Mucosa of descending colon (tissue), 3 donors: Measurements from ENCODE around the gene PDE8B. TPM values are rescaled to one million over a fixed set of nuclear protein-coding genes. Genes with fewer than 3 reads are reported as not detected.

Source experiments
- ATAC-seq: fragments of 200-7000 bp; cut with Tn5 transposase; one replicate; pipeline ENCODE4 v1.9.1; 2020; ENCODE audit warnings: mild to moderate bottlenecking, moderate library complexity
- DNase-seq, 3 donors: peaks; one replicate each; pipeline ENCODE4 v3.0.0-alpha.2; 2020
- H3K36me3 ChIP-seq: fragments of 200-600 bp; one replicate; pipeline ENCODE4 v1.8.0; 2021; ENCODE audit warnings: low read depth, mild to moderate bottlenecking
- H3K4me1 ChIP-seq: fragments of 200-600 bp; one replicate; pipeline ENCODE4 v1.8.0; 2021; ENCODE audit warnings: low read depth, mild to moderate bottlenecking
- H3K4me3 ChIP-seq: fragments of 200-600 bp; one replicate; pipeline ENCODE4 v1.8.0; 2021; ENCODE audit warnings: mild to moderate bottlenecking
- H3K9me3 ChIP-seq: fragments of 200-600 bp; one replicate; pipeline ENCODE4 v1.8.0; 2021; ENCODE audit warnings: mild to moderate bottlenecking
- intact Hi-C, 2 donors: fragments of 100-400 bp; cut with DNase I in 1 of 2; cut with micrococcal nuclease in 1 of 2; formaldehyde crosslinking; loops; one replicate each; pipeline versions ENCODE4 v1.11.0 to v1.11.1; 2022; cut with DNase I, micrococcal nuclease
- total RNA-seq, 3 donors: library from RNA; stranded (reverse); fragmentation: NEBNext Ultra II Directional in 2 of 3; extraction: Animal tissue kit (Norgen Biotek cat#: 25700) in 2 of 3; gene quantifications; one replicate each; pipeline versions ENCODE4 v1.2.1 to v1.2.4, GENCODE V29; 2021 to 2023
- TF ChIP-seq, protein P1 (sequence below): fragments of 200-600 bp; IDR thresholded peaks from one replicate; pipeline ENCODE4 v1.8.0; 2022; ENCODE audit warnings: antibody characterized with exemption, mild to moderate bottlenecking
- donor health status: DM: no; HTN: no; CAD: no; lungs with moderate emphysema.
- donor health status: DM: no; HTN: no; CAD: no.
- donor health status: DM: no; HTN: yes; CAD: no.

PDE8B gene
- total RNA-seq, 3 donors from 2014 or later, result 0.52 to 6.9 (median 0.70) TPM

DNA sequence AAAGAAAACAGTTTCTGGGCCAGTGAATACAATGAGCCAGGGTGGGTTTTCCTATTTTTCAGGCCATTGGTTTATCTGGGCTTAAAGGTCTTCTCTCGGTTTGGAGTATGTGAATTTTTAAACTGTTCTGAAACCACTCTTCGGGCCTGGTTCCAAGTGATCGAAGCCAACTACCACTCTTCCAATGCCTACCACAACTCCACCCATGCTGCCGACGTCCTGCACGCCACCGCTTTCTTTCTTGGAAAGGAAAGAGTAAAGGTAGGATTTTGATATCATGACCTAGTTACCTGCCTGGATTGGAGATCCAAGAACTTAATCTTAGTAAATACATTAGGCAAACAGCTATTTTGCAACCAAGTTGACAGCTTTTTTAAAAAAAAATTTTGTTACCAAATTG lies 202.6 kb downstream of the PDE8B start:
- H3K9me3 ChIP-seq, result no peaks in the 10 kb centered on the region
- H3K4me1 ChIP-seq, result no peaks in the 10 kb centered on the region
- no peaks in the 10 kb centered on the region for H3K36me3 ChIP-seq
- TF ChIP-seq, protein P1, sequence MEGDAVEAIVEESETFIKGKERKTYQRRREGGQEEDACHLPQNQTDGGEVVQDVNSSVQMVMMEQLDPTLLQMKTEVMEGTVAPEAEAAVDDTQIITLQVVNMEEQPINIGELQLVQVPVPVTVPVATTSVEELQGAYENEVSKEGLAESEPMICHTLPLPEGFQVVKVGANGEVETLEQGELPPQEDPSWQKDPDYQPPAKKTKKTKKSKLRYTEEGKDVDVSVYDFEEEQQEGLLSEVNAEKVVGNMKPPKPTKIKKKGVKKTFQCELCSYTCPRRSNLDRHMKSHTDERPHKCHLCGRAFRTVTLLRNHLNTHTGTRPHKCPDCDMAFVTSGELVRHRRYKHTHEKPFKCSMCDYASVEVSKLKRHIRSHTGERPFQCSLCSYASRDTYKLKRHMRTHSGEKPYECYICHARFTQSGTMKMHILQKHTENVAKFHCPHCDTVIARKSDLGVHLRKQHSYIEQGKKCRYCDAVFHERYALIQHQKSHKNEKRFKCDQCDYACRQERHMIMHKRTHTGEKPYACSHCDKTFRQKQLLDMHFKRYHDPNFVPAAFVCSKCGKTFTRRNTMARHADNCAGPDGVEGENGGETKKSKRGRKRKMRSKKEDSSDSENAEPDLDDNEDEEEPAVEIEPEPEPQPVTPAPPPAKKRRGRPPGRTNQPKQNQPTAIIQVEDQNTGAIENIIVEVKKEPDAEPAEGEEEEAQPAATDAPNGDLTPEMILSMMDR, result no peak
- intact Hi-C loops, result no loop called here
- ATAC-seq, result no peak
- no peak overlapping the region for H3K4me3 ChIP-seq
- DNase-seq, result no peak

DNA sequence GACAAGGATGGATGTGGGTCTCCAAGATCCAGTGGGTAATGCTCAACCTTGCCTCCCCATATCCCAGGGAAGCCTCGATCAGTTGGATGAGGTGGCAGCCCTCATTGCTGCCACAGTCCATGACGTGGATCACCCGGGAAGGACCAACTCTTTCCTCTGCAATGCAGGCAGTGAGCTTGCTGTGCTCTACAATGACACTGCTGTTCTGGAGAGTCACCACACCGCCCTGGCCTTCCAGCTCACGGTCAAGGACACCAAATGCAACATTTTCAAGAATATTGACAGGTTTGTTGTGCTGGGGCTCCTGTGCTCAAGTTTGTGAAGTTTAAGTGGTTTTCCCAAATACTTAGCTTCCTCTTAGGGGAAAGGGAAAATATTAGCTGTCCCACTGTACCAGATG lies 207.7 kb downstream of the PDE8B start:
- Histone ChIP-seq H3K4me1 (peaks cover 5% of the 10 kb centered on the region), H3K9me3 (no peaks in the 10 kb centered on the region), H3K4me3 (no peak overlapping the region), H3K36me3 (no peaks in the 10 kb centered on the region)
- ATAC-seq (no peak), DNase-seq (no peak)
- TF ChIP-seq, protein P1, result no peak
- intact Hi-C loops, result no loop called here

DNA sequence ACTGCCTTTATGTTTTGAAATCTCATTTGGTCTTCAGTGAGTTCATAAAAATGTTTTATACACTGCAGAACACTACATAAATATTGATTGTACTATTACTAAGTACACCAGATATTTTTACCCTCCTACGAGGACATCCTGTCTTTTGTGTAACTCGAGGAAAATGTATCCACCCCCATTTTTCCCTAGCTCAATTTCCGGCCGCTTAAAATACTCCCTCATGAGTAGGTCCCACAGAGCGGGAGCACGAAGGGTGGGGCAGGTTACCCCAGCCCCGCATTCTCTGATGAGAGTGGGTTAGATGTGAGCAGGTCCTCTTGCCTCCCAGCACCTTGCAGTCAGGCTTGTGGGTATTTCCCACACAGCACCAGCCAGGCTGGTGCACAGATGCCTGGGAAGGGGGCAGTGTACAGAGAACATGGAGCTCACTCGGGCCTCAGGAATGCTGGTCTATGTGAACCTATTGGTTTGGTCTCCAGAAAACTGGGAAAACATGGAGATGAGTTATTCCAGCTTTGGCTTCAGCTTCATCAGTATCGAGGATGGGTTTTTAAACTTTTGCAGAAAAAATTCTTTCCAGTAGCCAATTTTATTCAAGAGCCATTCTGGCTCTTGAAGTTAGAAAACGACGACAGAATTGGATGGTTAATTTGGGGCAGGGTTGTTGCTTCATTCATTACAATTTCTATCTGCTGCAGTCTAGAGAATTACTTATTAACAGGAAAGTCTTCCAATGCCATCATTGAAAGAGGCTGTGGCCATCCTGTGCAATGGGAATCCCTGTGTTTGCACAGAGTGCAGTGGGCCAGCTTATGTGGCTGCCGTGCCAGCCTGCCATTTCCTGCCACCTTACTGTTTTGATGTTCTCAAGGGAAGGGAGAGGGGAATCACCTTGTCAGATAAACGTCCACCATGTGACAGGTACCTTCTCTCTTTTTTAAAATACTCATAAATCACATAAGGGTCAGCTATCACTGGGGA lies 208.4 kb downstream of the PDE8B start:
- DNase-seq (no peak), ATAC-seq (no peak)
- intact Hi-C loops, result no loop called here
- Histone ChIP-seq H3K4me1 (peaks cover 5% of the 10 kb centered on the region), H3K4me3 (no peak overlapping the region), H3K36me3 (no peaks in the 10 kb centered on the region), H3K9me3 (no peaks in the 10 kb centered on the region)
- TF ChIP-seq, protein P1, result no peak

DNA sequence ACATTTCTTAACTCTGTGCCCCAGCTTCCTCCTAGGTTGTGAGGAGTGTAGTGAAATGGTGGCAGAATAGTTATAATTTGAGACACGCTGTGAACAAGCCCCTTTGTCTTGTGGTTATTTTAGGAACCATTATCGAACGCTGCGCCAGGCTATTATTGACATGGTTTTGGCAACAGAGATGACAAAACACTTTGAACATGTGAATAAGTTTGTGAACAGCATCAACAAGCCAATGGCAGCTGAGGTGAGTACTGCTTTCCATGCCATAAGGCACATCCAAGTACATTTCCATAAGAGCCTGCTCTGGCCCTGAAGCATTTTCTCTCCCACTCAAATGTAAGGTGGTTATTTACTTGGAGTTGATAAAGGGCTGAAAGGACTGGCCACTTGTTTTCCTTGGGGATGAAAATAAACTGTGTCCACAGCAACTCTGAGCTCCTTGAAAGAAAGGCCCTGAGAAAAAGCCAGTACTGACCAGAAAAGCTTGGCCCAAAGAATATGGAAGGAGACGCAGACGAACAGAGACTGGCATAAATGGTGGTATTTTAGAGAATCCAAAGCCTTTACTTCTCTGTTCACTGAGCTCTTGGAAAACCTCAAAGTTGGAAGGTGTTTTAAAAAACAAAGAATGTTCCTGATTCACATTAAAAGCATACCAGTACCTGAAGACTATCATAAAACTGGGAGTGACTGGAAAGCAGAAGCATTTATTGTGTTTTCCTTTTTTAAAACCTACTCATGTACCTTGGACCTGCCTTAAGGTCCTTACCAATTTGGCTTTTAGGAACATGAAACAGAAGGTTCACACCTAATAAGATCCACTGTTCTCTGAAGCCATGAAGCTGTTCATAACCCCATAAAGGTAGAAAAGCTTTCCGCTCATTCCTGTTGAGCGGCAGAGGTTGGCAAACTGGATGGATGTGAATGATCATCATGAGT lies 209.4 kb downstream of the PDE8B start:
- ATAC-seq, result peak; percentile 80
- Histone ChIP-seq H3K9me3 (no peaks in the 10 kb centered on the region), H3K36me3 (no peaks in the 10 kb centered on the region), H3K4me3 (no peak overlapping the region), H3K4me1 (peaks cover 5% of the 10 kb centered on the region)
- TF ChIP-seq, protein P1, result no peak
- DNase-seq, result peak in 1 of 3 donors; percentile 23
- intact Hi-C loops, result loop anchor here in 1 of 2 donors (5.0 kb wide), 1 partner anchor 77 kb away; no protein-coding TSS in a partner anchor

DNA sequence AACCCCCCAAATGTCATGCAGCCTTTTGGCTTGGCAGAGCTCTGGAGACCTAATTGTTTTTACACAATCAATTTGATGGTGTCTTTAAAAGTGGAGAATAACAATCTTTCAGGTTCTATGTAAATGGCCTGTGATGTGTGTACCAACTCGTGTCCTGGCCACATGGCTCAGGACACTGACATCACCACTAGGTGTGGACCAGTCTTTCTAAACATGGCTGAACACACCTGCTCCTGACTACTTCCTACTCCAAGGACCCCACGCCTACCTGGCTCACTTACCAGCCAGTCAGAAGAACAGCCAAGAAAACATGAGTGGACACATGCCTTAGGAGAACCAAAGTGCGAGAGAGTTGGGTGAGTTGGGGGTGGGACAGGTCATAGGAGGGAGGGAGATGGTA lies 210.5 kb downstream of the PDE8B start:
- TF ChIP-seq, protein P1, result no peak
- H3K36me3 ChIP-seq, result no peaks in the 10 kb centered on the region
- no peaks in the 10 kb centered on the region for H3K9me3 ChIP-seq
- no peak overlapping the region for H3K4me3 ChIP-seq
- peaks cover 5% of the 10 kb centered on the region for H3K4me1 ChIP-seq
- intact Hi-C loops, result loop anchor here in 1 of 2 donors (5.0 kb wide), 1 partner anchor 76 kb away; no protein-coding TSS in a partner anchor
- DNase-seq (no peak), ATAC-seq (peak; percentile 66)
